Measurements from ENCODE around the gene NUP35.

DNA sequence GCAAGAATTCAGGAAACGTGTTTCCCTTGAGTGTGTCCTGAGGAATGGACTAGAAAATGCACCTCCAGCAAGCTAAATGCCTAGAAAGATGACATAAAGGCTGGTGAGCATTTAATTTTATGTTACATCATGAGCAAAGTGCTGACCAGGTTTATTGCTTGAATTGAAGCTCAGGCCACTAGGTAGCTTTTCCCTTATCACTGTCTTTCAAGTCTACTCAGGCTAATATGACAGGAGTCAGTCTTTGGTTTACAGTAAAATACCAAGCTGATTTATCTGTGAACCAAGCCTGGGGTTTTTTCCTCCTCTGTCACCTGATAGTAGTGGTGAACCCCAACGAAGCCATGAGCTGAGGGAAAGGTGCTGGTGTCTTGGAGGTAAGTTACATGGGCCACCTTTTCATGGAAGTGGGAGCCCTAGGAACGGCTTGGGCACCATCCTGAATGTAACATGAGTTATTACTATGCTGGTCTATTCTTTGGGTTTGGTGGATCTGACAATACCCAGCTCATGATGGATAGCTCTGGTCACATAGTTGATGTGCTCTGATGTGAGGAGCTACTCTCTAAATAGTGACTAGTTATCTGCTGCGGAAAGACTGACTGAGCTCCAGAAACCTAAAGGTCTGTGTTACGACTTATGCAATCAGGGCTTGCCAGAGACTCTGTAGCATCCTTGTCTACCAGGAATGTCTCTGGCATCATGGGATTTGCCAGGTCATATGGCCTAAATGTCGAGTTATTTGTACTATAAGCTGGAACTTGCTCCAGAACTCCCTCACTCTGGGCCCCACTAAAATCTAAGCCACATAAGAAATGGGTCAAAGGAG lies 39.8 kb downstream of the NUP35 start:
- TF ChIP-seq KDM4A (IDR thresholded peaks at IDR 0.05; ENCODE audit: low read depth, low read length, severe bottlenecking): no peak
- TF ChIP-seq, protein P1, sequence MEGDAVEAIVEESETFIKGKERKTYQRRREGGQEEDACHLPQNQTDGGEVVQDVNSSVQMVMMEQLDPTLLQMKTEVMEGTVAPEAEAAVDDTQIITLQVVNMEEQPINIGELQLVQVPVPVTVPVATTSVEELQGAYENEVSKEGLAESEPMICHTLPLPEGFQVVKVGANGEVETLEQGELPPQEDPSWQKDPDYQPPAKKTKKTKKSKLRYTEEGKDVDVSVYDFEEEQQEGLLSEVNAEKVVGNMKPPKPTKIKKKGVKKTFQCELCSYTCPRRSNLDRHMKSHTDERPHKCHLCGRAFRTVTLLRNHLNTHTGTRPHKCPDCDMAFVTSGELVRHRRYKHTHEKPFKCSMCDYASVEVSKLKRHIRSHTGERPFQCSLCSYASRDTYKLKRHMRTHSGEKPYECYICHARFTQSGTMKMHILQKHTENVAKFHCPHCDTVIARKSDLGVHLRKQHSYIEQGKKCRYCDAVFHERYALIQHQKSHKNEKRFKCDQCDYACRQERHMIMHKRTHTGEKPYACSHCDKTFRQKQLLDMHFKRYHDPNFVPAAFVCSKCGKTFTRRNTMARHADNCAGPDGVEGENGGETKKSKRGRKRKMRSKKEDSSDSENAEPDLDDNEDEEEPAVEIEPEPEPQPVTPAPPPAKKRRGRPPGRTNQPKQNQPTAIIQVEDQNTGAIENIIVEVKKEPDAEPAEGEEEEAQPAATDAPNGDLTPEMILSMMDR (IDR thresholded peaks at IDR 0.05; ENCODE audit: control extremely low read depth in 1 of 3, insufficient read depth in 1 of 3, low read depth in 1 of 3, low read length in 3 of 3): no peak
- no peak for TF ChIP-seq POLR2AphosphoS5 (IDR thresholded peaks at IDR 0.05; ENCODE audit: low read depth, low read length)
- TF ChIP-seq POLR2A (IDR thresholded peaks at IDR 0.05; ENCODE audit: control extremely low read depth in 1 of 2, low read depth in 2 of 2, low read length in 2 of 2): no peak

Data from H1 (cell line).